SK-N-SH treated with all-trans-retinoic acid at 6 μM for 48 hours (cell line): ENCODE results near the gene TNFRSF13B.

Experiments
- ATAC-seq: fragments of 200-7000 bp; cut with Tn5 transposase; 3 replicates; pipeline ENCODE4 v1.9.1; 2020; ENCODE audit warnings: mild to moderate bottlenecking, moderate library complexity
- ARNTL ChIP-seq: fragments of 450-650 bp; formaldehyde crosslinking; IDR thresholded peaks from 2 replicates; pipeline ENCODE4 v1.5.0; 2020; ENCODE audit warnings: low read depth, mild to moderate bottlenecking, moderate library complexity, borderline replicate concordance
- CSDC2 ChIP-seq: fragments of 250-450 bp; sonication (Bioruptor Pico); IDR thresholded peaks from 2 replicates; pipeline ENCODE4 v1.5.0; 2020; ENCODE audit warnings: mild to moderate bottlenecking, moderate library complexity
- ESRRG ChIP-seq: fragments of 250-450 bp; sonication (Bioruptor Pico); IDR thresholded peaks from 2 replicates; pipeline ENCODE4 v1.6.1; 2021; ENCODE audit warnings: mild to moderate bottlenecking
- GLIS3 ChIP-seq: fragments of 250-450 bp; sonication (Bioruptor Pico); IDR thresholded peaks from 2 replicates; pipeline ENCODE4 v1.5.0; 2020; ENCODE audit warnings: mild to moderate bottlenecking, moderate library complexity
- ISL1 ChIP-seq: fragments of 250-450 bp; sonication (Bioruptor Pico); IDR thresholded peaks from 2 replicates; pipeline ENCODE4 v2.1.2; 2022; ENCODE audit warnings: mild to moderate bottlenecking, moderate library complexity
- OSR1 ChIP-seq: fragments of 250-450 bp; sonication (Bioruptor Pico); IDR thresholded peaks from 2 replicates; pipeline ENCODE4 v1.8.0; 2022; ENCODE audit warnings: moderate library complexity, mild to moderate bottlenecking, inconsistent platforms
- PPARA ChIP-seq: fragments of 250-450 bp; sonication (Bioruptor Pico); IDR thresholded peaks from 2 replicates; pipeline ENCODE4 v1.5.0; 2020; ENCODE audit warnings: mild to moderate bottlenecking, borderline replicate concordance
- RARB ChIP-seq: fragments of 250-450 bp; sonication (Bioruptor Pico); IDR thresholded peaks from 2 replicates; pipeline ENCODE4 v1.8.0; 2021; ENCODE audit warnings: mild to moderate bottlenecking, moderate library complexity
- SNAI2 ChIP-seq: fragments of 250-450 bp; sonication (Bioruptor Pico); IDR thresholded peaks from 2 replicates; pipeline ENCODE4 v1.5.0; 2020; ENCODE audit warnings: mild to moderate bottlenecking, moderate library complexity
- TCF4 ChIP-seq: fragments of 250-450 bp; sonication (Bioruptor Pico); IDR thresholded peaks from 2 replicates; pipeline ENCODE4 v1.8.0; 2021; ENCODE audit warnings: mild to moderate bottlenecking, moderate library complexity, borderline replicate concordance
- TOX ChIP-seq: fragments of 250-450 bp; sonication (Bioruptor Pico); IDR thresholded peaks from 2 replicates; pipeline ENCODE4 v1.8.0; 2021; ENCODE audit warnings: mild to moderate bottlenecking, moderate library complexity, borderline replicate concordance
- ZC3H10 ChIP-seq: fragments of 250-450 bp; sonication (Bioruptor Pico); IDR thresholded peaks from 2 replicates; pipeline ENCODE4 v1.5.1; 2021; ENCODE audit warnings: mild to moderate bottlenecking, moderate library complexity
- ZFP3 ChIP-seq: fragments of 250-450 bp; sonication (Bioruptor Pico); IDR thresholded peaks from 2 replicates; pipeline ENCODE4 v1.5.0; 2020; ENCODE audit warnings: mild to moderate bottlenecking, moderate library complexity
- ZFP30 ChIP-seq: fragments of 450-650 bp; formaldehyde crosslinking; IDR thresholded peaks from 2 replicates; pipeline ENCODE4 v1.5.0; 2022; ENCODE audit warnings: mild to moderate bottlenecking, moderate library complexity
- ZNF565 ChIP-seq: fragments of 450-650 bp; formaldehyde crosslinking; conservative IDR thresholded peaks from 2 replicates; pipeline ENCODE4 v1.5.0; 2020; ENCODE audit warnings: low read depth, mild to moderate bottlenecking, moderate library complexity
- ZNF70 ChIP-seq: fragments of 450-650 bp; formaldehyde crosslinking; IDR thresholded peaks from 2 replicates; pipeline ENCODE4 v1.5.0; 2020; ENCODE audit warnings: mild to moderate bottlenecking, moderate library complexity
- ZNF8 ChIP-seq: fragments of 450-650 bp; formaldehyde crosslinking; IDR thresholded peaks from 2 replicates; pipeline ENCODE4 v1.5.0; 2020; ENCODE audit warnings: mild to moderate bottlenecking, moderate library complexity
- TF ChIP-seq, protein P1 (sequence below): fragments of 250-450 bp; sonication (Bioruptor Pico); IDR thresholded peaks from 2 replicates; pipeline ENCODE4 v1.8.0; 2021; ENCODE audit warnings: low read depth, mild to moderate bottlenecking, moderate library complexity, borderline replicate concordance
- TF ChIP-seq, protein P2 (sequence below): fragments of 250-450 bp; sonication (Bioruptor Pico); IDR thresholded peaks from 2 replicates; pipeline ENCODE4 v1.5.0; 2020; ENCODE audit warnings: mild to moderate bottlenecking, moderate library complexity
- TF ChIP-seq, protein P3 (sequence below): fragments of 250-450 bp; sonication (Bioruptor Pico); IDR thresholded peaks from 2 replicates; pipeline ENCODE4 v1.8.0; 2020; ENCODE audit warnings: mild to moderate bottlenecking, moderate library complexity, borderline replicate concordance
- TF ChIP-seq, protein P4 (sequence below): fragments of 250-450 bp; sonication (Bioruptor Pico); IDR thresholded peaks from 2 replicates; pipeline ENCODE4 v1.5.1; 2020; ENCODE audit warnings: low read depth, mild to moderate bottlenecking, moderate library complexity

TNFRSF13B gene

DNA sequence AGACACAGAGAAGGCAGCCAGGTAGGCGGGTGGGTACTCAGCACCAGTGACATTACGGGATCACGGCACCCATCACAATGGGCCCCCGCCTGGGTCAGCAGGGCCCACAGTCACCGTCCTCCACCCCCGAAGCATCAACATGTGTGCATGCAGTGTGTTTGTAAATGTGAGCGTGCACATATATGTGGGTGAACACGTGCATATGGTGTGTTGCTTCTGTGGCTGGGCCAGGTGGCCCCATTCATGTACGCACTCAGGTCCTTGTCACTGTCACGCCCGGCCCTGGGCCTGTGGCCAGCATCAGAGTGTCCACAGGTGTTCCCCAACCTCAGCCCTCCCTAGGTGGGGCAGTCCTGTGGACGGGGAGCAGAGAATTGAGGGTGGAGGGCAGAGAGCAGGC, 37.1 kb downstream of the TNFRSF13B start:
- no peak for TF ChIP-seq SNAI2 (CRISPR knock-in tag)
- no peak for TF ChIP-seq ZFP3 (CRISPR knock-in tag)
- TF ChIP-seq ZNF8 (CRISPR knock-in tag), result no peak
- TF ChIP-seq ARNTL (CRISPR knock-in tag), result no peak
- TF ChIP-seq, all 23 proteins: peak for 0
- ATAC-seq, result no peak

DNA sequence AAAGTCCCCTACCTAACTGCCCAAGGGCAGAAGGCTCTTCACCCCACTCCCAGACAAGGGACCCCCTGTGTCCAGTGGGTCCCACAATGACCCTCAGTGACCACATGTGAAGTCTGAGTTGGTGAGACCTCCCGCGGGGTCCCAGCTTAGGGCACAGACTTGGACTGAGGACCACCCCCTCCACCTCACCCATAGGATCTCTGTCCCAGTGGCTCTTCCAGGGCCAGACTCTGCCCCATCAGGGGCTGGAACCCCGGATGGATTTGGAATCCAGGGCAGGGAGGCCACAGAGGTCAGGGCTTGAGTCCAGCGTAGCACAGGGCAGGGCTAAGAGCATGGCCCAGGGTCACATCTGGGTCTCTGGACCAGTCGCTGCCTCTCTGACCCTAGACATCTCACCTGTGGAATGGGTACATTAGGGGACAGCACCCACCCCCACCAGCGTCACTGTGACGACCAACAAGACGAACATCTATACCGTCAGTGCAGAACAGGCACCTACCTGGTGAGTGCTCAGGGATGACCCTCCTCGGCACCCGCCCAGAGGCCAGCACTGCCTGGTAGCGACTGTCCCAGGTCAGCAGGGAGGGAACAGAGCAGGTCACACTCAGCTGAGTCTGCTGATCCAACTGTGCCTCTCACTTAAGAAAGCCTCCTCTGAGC, 37.7 kb downstream of the TNFRSF13B start:
- no peak for ATAC-seq
- TF ChIP-seq TCF4 (CRISPR knock-in tag) (no peak), PPARA (CRISPR knock-in tag) (no peak), OSR1 (CRISPR knock-in tag) (no peak), ZNF565 (CRISPR knock-in tag) (no peak)

DNA sequence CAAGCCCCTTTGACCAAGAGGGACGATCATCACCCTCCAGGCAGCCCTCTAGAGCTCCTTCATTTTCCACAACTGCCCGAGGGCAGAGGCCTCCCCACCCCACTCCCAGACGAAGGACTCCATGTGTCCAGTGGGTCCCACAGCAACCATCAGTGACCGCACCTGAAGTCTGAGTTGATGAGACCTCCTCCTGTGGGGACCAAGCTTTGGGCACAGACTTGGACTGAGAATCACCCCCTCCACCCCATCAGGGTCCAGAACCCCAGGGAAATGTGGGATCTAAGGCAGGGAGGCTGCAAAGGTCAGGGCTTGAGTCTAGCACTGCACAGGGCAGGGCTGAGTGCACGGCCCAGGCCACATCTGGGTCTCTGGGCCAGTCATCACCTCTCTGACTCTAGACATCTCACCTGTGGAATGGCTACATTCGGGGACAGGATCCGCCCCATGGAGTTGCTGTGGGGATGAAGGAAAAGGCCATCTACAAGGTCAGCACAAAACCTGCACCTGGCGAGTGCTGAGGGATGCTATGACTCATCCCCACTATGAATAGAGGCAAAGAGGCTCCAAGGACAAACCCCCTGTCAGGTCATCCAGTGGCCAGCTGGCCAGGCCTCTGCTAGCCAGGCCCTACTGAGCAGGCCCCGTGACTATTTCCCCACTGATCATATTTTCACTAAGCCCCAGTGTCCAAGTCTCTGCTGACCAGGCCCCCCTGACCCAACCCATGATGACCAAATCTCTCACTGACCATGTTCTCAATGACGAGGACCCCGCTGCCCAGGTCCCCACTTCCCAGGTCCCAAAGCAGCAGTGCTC, 38.4 kb downstream of the TNFRSF13B start:
- TF ChIP-seq, protein P1, sequence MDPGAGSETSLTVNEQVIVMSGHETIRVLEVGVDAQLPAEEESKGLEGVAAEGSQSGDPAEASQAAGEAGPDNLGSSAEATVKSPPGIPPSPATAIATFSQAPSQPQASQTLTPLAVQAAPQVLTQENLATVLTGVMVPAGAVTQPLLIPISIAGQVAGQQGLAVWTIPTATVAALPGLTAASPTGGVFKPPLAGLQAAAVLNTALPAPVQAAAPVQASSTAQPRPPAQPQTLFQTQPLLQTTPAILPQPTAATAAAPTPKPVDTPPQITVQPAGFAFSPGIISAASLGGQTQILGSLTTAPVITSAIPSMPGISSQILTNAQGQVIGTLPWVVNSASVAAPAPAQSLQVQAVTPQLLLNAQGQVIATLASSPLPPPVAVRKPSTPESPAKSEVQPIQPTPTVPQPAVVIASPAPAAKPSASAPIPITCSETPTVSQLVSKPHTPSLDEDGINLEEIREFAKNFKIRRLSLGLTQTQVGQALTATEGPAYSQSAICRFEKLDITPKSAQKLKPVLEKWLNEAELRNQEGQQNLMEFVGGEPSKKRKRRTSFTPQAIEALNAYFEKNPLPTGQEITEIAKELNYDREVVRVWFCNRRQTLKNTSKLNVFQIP (CRISPR knock-in tag), result no peak
- no peak for TF ChIP-seq ZFP30 (CRISPR knock-in tag)
- TF ChIP-seq ISL1 (CRISPR knock-in tag), result no peak
- TF ChIP-seq TOX (CRISPR knock-in tag), result no peak
- no peak for TF ChIP-seq ESRRG (CRISPR knock-in tag)
- TF ChIP-seq ZNF565 (CRISPR knock-in tag), result no peak
- TF ChIP-seq, protein P2, sequence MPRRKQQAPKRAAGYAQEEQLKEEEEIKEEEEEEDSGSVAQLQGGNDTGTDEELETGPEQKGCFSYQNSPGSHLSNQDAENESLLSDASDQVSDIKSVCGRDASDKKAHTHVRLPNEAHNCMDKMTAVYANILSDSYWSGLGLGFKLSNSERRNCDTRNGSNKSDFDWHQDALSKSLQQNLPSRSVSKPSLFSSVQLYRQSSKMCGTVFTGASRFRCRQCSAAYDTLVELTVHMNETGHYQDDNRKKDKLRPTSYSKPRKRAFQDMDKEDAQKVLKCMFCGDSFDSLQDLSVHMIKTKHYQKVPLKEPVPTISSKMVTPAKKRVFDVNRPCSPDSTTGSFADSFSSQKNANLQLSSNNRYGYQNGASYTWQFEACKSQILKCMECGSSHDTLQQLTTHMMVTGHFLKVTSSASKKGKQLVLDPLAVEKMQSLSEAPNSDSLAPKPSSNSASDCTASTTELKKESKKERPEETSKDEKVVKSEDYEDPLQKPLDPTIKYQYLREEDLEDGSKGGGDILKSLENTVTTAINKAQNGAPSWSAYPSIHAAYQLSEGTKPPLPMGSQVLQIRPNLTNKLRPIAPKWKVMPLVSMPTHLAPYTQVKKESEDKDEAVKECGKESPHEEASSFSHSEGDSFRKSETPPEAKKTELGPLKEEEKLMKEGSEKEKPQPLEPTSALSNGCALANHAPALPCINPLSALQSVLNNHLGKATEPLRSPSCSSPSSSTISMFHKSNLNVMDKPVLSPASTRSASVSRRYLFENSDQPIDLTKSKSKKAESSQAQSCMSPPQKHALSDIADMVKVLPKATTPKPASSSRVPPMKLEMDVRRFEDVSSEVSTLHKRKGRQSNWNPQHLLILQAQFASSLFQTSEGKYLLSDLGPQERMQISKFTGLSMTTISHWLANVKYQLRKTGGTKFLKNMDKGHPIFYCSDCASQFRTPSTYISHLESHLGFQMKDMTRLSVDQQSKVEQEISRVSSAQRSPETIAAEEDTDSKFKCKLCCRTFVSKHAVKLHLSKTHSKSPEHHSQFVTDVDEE, result no peak
- no peak for TF ChIP-seq PPARA (CRISPR knock-in tag)
- no peak for TF ChIP-seq ARNTL (CRISPR knock-in tag)
- no peak for TF ChIP-seq OSR1 (CRISPR knock-in tag)
- TF ChIP-seq GLIS3 (CRISPR knock-in tag), result no peak
- no peak for TF ChIP-seq ZFP3 (CRISPR knock-in tag)
- TF ChIP-seq RARB (CRISPR knock-in tag), result no peak
- no peak for TF ChIP-seq ZC3H10
- no peak for ATAC-seq

DNA sequence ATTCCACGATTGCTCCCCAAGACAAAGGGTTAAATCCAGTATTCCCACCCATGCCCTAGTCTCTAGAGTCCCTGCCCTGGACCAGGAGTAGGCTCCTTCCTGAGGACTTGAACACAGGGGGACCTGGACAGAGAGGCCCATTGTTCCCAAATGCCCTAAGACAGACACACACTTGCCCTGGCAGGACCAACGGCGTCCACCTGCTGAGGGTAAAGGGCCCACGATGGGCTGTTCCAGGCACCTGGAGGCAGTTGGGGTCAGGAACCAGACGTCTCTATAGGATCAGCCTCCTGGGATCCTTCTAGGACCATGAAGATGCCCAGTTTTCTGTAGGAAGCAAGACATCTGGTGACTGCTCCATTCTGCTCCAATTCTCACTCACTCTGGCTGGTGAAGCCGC, 39.3 kb downstream of the TNFRSF13B start:
- no peak for ATAC-seq
- TF ChIP-seq PPARA (CRISPR knock-in tag) (no peak), RARB (CRISPR knock-in tag) (no peak), CSDC2 (CRISPR knock-in tag) (no peak), ZFP3 (CRISPR knock-in tag) (no peak), SNAI2 (CRISPR knock-in tag) (no peak), ZNF8 (CRISPR knock-in tag) (no peak), ESRRG (CRISPR knock-in tag) (no peak), TOX (CRISPR knock-in tag) (no peak), ZFP30 (CRISPR knock-in tag) (no peak), ZNF70 (CRISPR knock-in tag) (no peak), ISL1 (CRISPR knock-in tag) (no peak), GLIS3 (CRISPR knock-in tag) (no peak)
- TF ChIP-seq, protein P3, sequence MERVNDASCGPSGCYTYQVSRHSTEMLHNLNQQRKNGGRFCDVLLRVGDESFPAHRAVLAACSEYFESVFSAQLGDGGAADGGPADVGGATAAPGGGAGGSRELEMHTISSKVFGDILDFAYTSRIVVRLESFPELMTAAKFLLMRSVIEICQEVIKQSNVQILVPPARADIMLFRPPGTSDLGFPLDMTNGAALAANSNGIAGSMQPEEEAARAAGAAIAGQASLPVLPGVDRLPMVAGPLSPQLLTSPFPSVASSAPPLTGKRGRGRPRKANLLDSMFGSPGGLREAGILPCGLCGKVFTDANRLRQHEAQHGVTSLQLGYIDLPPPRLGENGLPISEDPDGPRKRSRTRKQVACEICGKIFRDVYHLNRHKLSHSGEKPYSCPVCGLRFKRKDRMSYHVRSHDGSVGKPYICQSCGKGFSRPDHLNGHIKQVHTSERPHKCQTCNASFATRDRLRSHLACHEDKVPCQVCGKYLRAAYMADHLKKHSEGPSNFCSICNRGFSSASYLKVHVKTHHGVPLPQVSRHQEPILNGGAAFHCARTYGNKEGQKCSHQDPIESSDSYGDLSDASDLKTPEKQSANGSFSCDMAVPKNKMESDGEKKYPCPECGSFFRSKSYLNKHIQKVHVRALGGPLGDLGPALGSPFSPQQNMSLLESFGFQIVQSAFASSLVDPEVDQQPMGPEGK (CRISPR knock-in tag), result no peak
- TF ChIP-seq, protein P4, sequence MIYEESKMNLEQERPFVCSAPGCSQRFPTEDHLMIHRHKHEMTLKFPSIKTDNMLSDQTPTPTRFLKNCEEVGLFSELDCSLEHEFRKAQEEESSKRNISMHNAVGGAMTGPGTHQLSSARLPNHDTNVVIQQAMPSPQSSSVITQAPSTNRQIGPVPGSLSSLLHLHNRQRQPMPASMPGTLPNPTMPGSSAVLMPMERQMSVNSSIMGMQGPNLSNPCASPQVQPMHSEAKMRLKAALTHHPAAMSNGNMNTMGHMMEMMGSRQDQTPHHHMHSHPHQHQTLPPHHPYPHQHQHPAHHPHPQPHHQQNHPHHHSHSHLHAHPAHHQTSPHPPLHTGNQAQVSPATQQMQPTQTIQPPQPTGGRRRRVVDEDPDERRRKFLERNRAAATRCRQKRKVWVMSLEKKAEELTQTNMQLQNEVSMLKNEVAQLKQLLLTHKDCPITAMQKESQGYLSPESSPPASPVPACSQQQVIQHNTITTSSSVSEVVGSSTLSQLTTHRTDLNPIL (CRISPR knock-in tag), result no peak
- TF ChIP-seq, protein P2, result no peak
- TF ChIP-seq, protein P1 (CRISPR knock-in tag), result no peak
